ENCODE data around the gene PKIB.

The PKIB gene

DNA sequence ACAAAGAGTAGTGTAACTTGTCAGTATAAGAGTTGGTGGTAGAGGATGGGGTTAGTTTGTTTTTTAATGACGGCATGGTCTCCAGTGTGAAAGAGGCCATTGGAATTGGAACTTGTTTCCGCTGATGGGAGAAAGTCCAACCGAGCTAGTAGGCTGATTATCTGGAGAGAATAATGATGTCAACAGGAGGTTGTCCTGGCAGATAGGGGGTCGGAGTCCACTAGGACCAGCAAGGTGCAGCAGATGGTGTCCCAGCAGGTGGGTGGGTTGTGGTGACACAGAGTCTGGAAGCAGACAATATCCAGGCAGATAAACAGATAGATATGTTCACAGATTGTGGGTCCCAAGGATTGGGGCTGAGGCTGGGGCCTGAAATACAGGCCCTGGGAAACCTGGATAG is 35.1 kb downstream of the PKIB start:
- no peak overlapping the region for H3K4me2 ChIP-seq (ENCODE audit: low read depth, low read length)
- H3K27me3 ChIP-seq (replicated peaks; ENCODE audit: insufficient read depth, low read length), result no peaks in the 10 kb centered on the region
- no peak for TF ChIP-seq EZH2phosphoT487 (IDR thresholded peaks at IDR 0.05; ENCODE audit: low read length)
- TF ChIP-seq, protein P1, sequence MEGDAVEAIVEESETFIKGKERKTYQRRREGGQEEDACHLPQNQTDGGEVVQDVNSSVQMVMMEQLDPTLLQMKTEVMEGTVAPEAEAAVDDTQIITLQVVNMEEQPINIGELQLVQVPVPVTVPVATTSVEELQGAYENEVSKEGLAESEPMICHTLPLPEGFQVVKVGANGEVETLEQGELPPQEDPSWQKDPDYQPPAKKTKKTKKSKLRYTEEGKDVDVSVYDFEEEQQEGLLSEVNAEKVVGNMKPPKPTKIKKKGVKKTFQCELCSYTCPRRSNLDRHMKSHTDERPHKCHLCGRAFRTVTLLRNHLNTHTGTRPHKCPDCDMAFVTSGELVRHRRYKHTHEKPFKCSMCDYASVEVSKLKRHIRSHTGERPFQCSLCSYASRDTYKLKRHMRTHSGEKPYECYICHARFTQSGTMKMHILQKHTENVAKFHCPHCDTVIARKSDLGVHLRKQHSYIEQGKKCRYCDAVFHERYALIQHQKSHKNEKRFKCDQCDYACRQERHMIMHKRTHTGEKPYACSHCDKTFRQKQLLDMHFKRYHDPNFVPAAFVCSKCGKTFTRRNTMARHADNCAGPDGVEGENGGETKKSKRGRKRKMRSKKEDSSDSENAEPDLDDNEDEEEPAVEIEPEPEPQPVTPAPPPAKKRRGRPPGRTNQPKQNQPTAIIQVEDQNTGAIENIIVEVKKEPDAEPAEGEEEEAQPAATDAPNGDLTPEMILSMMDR (IDR thresholded peaks at IDR 0.05; ENCODE audit: low read length), result no peak
- no peak for TF ChIP-seq EZH2 (optimal IDR thresholded peaks at IDR 0.05; ENCODE audit: low read depth, low read length)
- no peaks in the 10 kb centered on the region for H3F3A ChIP-seq (ENCODE audit: insufficient read depth, low read length)
- H3K79me2 ChIP-seq (ENCODE audit: low read length), result no peaks in the 10 kb centered on the region
- no peaks in the 10 kb centered on the region for H3K36me3 ChIP-seq (replicated peaks; ENCODE audit: insufficient read depth, low read length)
- DNase-seq, result no peak
- H3K27ac ChIP-seq (ENCODE audit: low read length), result no peak overlapping the region
- no peaks in the 10 kb centered on the region for H3K4me1 ChIP-seq (ENCODE audit: low read length)
- H3K9me3 ChIP-seq (replicated peaks; ENCODE audit: insufficient read depth, low read length), result no peaks in the 10 kb centered on the region
- no peak overlapping the region for H2AFZ ChIP-seq (ENCODE audit: low read length)
- no peak overlapping the region for H3K9ac ChIP-seq (ENCODE audit: low read length)
- no peak overlapping the region for H3K4me3 ChIP-seq (ENCODE audit: low read length)
- H3K9me2 ChIP-seq (replicated peaks; ENCODE audit: insufficient read depth, low read length), result no peaks in the 10 kb centered on the region
- H4K20me1 ChIP-seq (ENCODE audit: insufficient read depth, low read length), result no peaks in the 10 kb centered on the region

DNA sequence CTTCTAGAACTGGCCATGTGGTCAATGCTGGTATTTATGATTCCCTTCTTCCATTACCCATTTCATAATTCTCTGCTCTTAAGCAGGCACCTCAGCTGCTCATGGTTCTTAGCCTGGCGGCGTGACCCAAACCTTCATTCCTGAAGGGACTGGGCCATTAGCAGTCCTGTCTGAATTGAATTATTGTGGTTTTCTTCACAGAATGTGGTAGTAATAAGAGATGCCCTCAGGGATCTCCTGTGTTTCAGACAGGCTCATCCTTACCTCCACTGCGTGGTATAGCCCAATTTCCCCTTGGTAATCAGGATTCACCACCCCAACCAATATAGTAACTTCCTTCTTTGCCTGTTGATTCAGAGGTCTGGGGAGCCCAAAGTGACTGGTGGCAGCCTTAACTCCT is 37.6 kb downstream of the PKIB start:
- no peak overlapping the region for H3K27ac ChIP-seq (ENCODE audit: low read length)
- H3K4me2 ChIP-seq (ENCODE audit: low read depth, low read length), result no peak overlapping the region
- H4K20me1 ChIP-seq (ENCODE audit: insufficient read depth, low read length), result no peaks in the 10 kb centered on the region
- H3K9me3 ChIP-seq (replicated peaks; ENCODE audit: insufficient read depth, low read length), result no peaks in the 10 kb centered on the region
- no peaks in the 10 kb centered on the region for H3K4me1 ChIP-seq (ENCODE audit: low read length)
- no peaks in the 10 kb centered on the region for H3K9me2 ChIP-seq (replicated peaks; ENCODE audit: insufficient read depth, low read length)
- no peak overlapping the region for H3K4me3 ChIP-seq (ENCODE audit: low read length)
- H3K36me3 ChIP-seq (replicated peaks; ENCODE audit: insufficient read depth, low read length), result no peaks in the 10 kb centered on the region
- H3K9ac ChIP-seq (ENCODE audit: low read length), result no peak overlapping the region
- DNase-seq, result no peak
- H3K27me3 ChIP-seq (replicated peaks; ENCODE audit: insufficient read depth, low read length), result no peaks in the 10 kb centered on the region
- H2AFZ ChIP-seq (ENCODE audit: low read length), result no peak overlapping the region
- TF ChIP-seq EZH2 (optimal IDR thresholded peaks at IDR 0.05; ENCODE audit: low read depth, low read length) (no peak), EZH2phosphoT487 (IDR thresholded peaks at IDR 0.05; ENCODE audit: low read length) (no peak)
- TF ChIP-seq, protein P1 (IDR thresholded peaks at IDR 0.05; ENCODE audit: low read length), result no peak
- no peaks in the 10 kb centered on the region for H3K79me2 ChIP-seq (ENCODE audit: low read length)
- H3F3A ChIP-seq (ENCODE audit: insufficient read depth, low read length), result no peaks in the 10 kb centered on the region

DNA sequence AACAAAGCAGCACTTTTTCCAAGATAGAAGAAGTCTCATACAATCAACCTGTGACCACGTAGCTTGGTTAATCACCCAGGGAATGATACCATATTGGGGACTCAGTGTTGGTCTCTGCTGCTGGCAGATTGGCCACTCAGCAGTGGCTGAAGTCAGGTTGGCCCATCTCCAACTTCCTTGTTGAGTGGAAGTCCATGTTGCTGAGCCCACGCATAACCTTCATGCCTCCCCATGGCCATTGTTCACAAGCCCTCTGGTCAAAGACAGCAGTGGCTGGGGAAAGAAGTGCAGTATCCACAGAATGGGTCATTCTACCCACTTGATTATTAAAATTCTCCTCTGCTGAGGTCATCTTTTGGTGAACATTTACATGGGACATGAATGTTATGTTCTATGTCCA is 38.5 kb downstream of the PKIB start:
- Histone ChIP-seq H3K36me3 (replicated peaks; ENCODE audit: insufficient read depth, low read length) (no peaks in the 10 kb centered on the region), H3K9me2 (replicated peaks; ENCODE audit: insufficient read depth, low read length) (no peaks in the 10 kb centered on the region), H3K27ac (ENCODE audit: low read length) (no peak overlapping the region), H2AFZ (ENCODE audit: low read length) (no peak overlapping the region), H3K4me1 (ENCODE audit: low read length) (no peaks in the 10 kb centered on the region), H4K20me1 (ENCODE audit: insufficient read depth, low read length) (no peaks in the 10 kb centered on the region), H3K9me3 (replicated peaks; ENCODE audit: insufficient read depth, low read length) (no peaks in the 10 kb centered on the region), H3K9ac (ENCODE audit: low read length) (no peak overlapping the region), H3F3A (ENCODE audit: insufficient read depth, low read length) (no peaks in the 10 kb centered on the region), H3K4me3 (ENCODE audit: low read length) (no peak overlapping the region), H3K27me3 (replicated peaks; ENCODE audit: insufficient read depth, low read length) (no peaks in the 10 kb centered on the region), H3K79me2 (ENCODE audit: low read length) (no peaks in the 10 kb centered on the region), H3K4me2 (ENCODE audit: low read depth, low read length) (no peak overlapping the region)
- no peak for TF ChIP-seq EZH2 (optimal IDR thresholded peaks at IDR 0.05; ENCODE audit: low read depth, low read length)
- TF ChIP-seq, protein P1 (IDR thresholded peaks at IDR 0.05; ENCODE audit: low read length), result no peak
- TF ChIP-seq EZH2phosphoT487 (IDR thresholded peaks at IDR 0.05; ENCODE audit: low read length), result no peak
- DNase-seq, result no peak
